Heart right ventricle (tissue), 16 donors: ENCODE results near the gene RAB11A. TPM values are rescaled to one million over a fixed set of nuclear protein-coding genes. Genes with fewer than 3 reads are reported as not detected.

ENCODE experiments used
- ATAC-seq, 8 donors: fragments of 200-7000 bp; cut with Tn5 transposase; one replicate each; pipeline ENCODE4 v1.9.1; 2020; ENCODE audit warnings: mild to moderate bottlenecking in 8 of 8, moderate library complexity in 8 of 8, moderate number of reproducible peaks in 1 of 8
- DNase-seq, 2 donors: peaks; one replicate each; pipeline ENCODE4 v3.0.0-alpha.2; 2020
- H3K27ac ChIP-seq, 10 donors: fragments of 200-600 bp; sonication (generic) in 2 of 10; one replicate each; pipeline versions ENCODE4 v1.5.0 to v1.8.0; 2020 to 2022; ENCODE audit warnings: mild to moderate bottlenecking in 3 of 10
- H3K27me3 ChIP-seq, 7 donors: fragments of 200-600 bp; one replicate each; pipeline ENCODE4 v1.8.0; 2021 to 2022; ENCODE audit warnings: mild to moderate bottlenecking in 2 of 7
- H3K36me3 ChIP-seq, 9 donors: fragments of 200-600 bp; sonication (generic) in 1 of 9; one replicate each; pipeline versions ENCODE4 v1.5.0 to v1.8.0; 2020 to 2022; ENCODE audit warnings: mild to moderate bottlenecking in 2 of 9
- H3K4me1 ChIP-seq, 9 donors: fragments of 200-600 bp; sonication (generic) in 1 of 9; one replicate each; pipeline versions ENCODE4 v1.5.0 to v1.8.0; 2020 to 2022; ENCODE audit warnings: mild to moderate bottlenecking in 4 of 9
- H3K4me3 ChIP-seq, 10 donors: fragments of 200-600 bp; sonication (generic) in 2 of 10; one replicate each; pipeline versions ENCODE4 v1.5.0 to v1.8.0; 2020 to 2022; ENCODE audit warnings: mild to moderate bottlenecking in 7 of 10, moderate library complexity in 2 of 10
- H3K9me3 ChIP-seq, 11 donors: fragments of 200-600 bp in 10 of 11; sonication (generic) in 2 of 11; one replicate each; pipeline versions ENCODE4 v1.5.0 to v1.8.0; 2013 to 2022; ENCODE audit warnings: mild to moderate bottlenecking in 2 of 11, control low read depth in 1 of 11, moderate library complexity in 1 of 11
- CTCF ChIP-seq, 9 donors: fragments of 200-600 bp; sonication (generic) in 2 of 9; IDR thresholded peaks; one replicate each; pipeline versions ENCODE4 v1.5.0 to v1.8.0; 2021 to 2022; ENCODE audit warnings: antibody characterized with exemption in 9 of 9, mild to moderate bottlenecking in 5 of 9, moderate library complexity in 1 of 9
- WGBS, 2 donors: extraction: QIAGEN DNeasy Blood & Tissue Kit; methylation state at CpG; one replicate each; pipeline ENCODE4 v1.1.7; 2013; ENCODE audit warnings: inconsistent platforms in 1 of 2; 5-methylcytosine and 5-hydroxymethylcytosine counted together
- intact Hi-C, 10 donors: fragments of 100-400 bp; cut with DNase I; formaldehyde crosslinking; loops; one replicate each; pipeline versions ENCODE4 v1.11.1 to v1.14.2; 2022
- polyA plus RNA-seq, 2 donors: library from polyadenylated mRNA; stranded (reverse); fragments of 200-250 nt; gene quantifications; one replicate each; pipeline ENCODE4 v1.2.3, GENCODE V29; 2013
- total RNA-seq, 10 donors: library from RNA; stranded (reverse); fragmentation: NEBNext Ultra II Directional in 3 of 10; extraction: Animal tissue kit (Norgen Biotek cat#: 25700) in 3 of 10; gene quantifications; one replicate each; pipeline versions ENCODE4 v1.2.1 to v1.2.4, GENCODE V29; 2021 to 2023
- donor health status: Arrhythmogenic right ventricular cardiomyopathy.
- donor health status: ischemic (EF 13 %, LVEDD 7.1; RV severe dilation, severe dysfunction).
- donor health status: healthy with polysubstance abuse.
- donor health status: DM: no; HTN: yes; CAD: no.
- donor health status: DM: no; HTN: no; CAD: no.
- donor health status: ischemic (EF 25% LVEDD 6.9; RV normal size, moderate dysfunction).
- donor health status: ischemic (EF 25% LVEDD 5.7; RV mildly dilated, moderate dysfunction).
- donor health status: healthy.
- donor health status: DM: yes; HTN: yes; CAD: no.
- donor health status: Ischemic cardiomyopathy.
- donor health status: ischemic (EF 35%, LVEDD 5.7; RV mildly dilated, moderate dysfunction).
- donor health status: nonischemic (EF 11% LVEDD 7.7; RV severe dilation, severe dysfunction).
- donor health status: DM: yes; HTN: yes; CAD: no.
- donor health status: PGD.
- donor health status: ischemic (EF 29% LVEDD 5.4; RV normal size, mild dysfunction).
- donor health status: nonischemic (EF 23%, LVEDD 6.1; RV moderate dilation, normal function).

The RAB11A gene
- total and polyA plus RNA-seq, 12 donors, result 28.5 to 211 (median 150) TPM

- 77 to 78% methylated on average over 6 of the region's 6 CpGs for WGBS, 2 donors
Observed at GRCh38 chr15:65930134-65930533, 60.8 kb downstream of the RAB11A start.

GRCh38 chr15:65931221-65931620 lies 61.9 kb downstream of the RAB11A start:
- 74 to 83% methylated on average over 4 of the region's 4 CpGs for WGBS, 2 donors
- Histone ChIP-seq H3K27ac (no peak overlapping the region), H3K36me3 (no peaks in the 10 kb centered on the region), H3K9me3 (no peaks in the 10 kb centered on the region), H3K4me1 (no peaks in the 10 kb centered on the region), H3K4me3 (no peak overlapping the region), H3K27me3 (no peaks in the 10 kb centered on the region)
- ATAC-seq (no peak), DNase-seq (no peak)
- intact Hi-C loops, result no loop called here
- no peak for TF ChIP-seq CTCF (IDR thresholded peaks at IDR 0.05)

More at GRCh38 chr15:65930134-65930533, 60.8 kb downstream of the RAB11A start:
- DNase-seq, result no peak
- intact Hi-C loops, result no loop called here
- no peaks in the 10 kb centered on the region for H3K4me1 ChIP-seq
- H3K27me3 ChIP-seq, result no peaks in the 10 kb centered on the region
- H3K36me3 ChIP-seq, result no peaks in the 10 kb centered on the region
- no peak overlapping the region for H3K4me3 ChIP-seq
- H3K27ac ChIP-seq, result no peak overlapping the region
- no peak for ATAC-seq
- H3K9me3 ChIP-seq, result no peaks in the 10 kb centered on the region
- TF ChIP-seq CTCF (IDR thresholded peaks at IDR 0.05), result no peak

DNA sequence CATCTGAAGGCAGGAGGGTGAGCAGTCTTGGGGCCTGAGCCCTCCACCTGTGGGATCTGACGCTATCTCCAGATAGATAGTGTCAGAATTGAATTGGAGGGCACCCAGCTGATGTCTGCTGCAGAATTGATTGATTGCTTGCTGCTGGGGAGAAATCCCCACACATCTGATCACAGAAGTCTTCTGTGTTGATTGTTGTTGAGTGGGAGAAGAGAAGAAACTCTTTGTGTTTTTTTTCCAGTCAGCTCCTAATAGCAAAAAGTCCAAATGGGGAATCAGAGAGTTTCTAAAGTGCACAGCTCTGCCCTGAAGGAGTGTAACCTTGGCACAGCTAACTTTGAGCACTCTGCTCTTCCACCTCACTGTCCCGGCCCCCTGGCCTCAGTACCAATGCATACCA lies 66.1 kb downstream of the RAB11A start:
- H3K27me3 ChIP-seq, result no peaks in the 10 kb centered on the region
- no peak overlapping the region for H3K4me3 ChIP-seq
- H3K4me1 ChIP-seq, result peaks cover 0 to 23% (median 10%) of the 10 kb centered on the region in 9 donors
- intact Hi-C loops, result no loop called here
- no peak overlapping the region for H3K27ac ChIP-seq
- ATAC-seq, result no peak
- no peaks in the 10 kb centered on the region for H3K9me3 ChIP-seq
- no peak for TF ChIP-seq CTCF (IDR thresholded peaks at IDR 0.05)
- 71 to 76% methylated on average over 2 of the region's 2 CpGs for WGBS, 2 donors
- DNase-seq, result no peak
- H3K36me3 ChIP-seq, result no peaks in the 10 kb centered on the region

- no peak for TF ChIP-seq CTCF (IDR thresholded peaks at IDR 0.05)
- Histone ChIP-seq H3K27ac (no peak overlapping the region), H3K9me3 (no peaks in the 10 kb centered on the region), H3K27me3 (no peaks in the 10 kb centered on the region), H3K4me1 (peaks cover 0 to 28% (median 13%) of the 10 kb centered on the region in 9 donors), H3K36me3 (no peaks in the 10 kb centered on the region), H3K4me3 (no peak overlapping the region)
- no peak for ATAC-seq
- intact Hi-C loops, result no loop called here
- WGBS, 2 donors, result 69 to 71% methylated on average over 1 of the region's 1 CpG
- DNase-seq, result no peak
Observed at GRCh38 chr15:65936282-65936681, 67.0 kb downstream of the RAB11A start.
